DMS114 treated with DMSO at 0.1 percent for 48 hours (cell line): ENCODE data around the gene RUNX1.

ENCODE experiments used
- DNase-seq: peaks from one replicate; lab custom pipeline; 2025; ENCODE audit not compliant: unreplicated experiment; lab: John Stamatoyannopoulos, UW

The RUNX1 gene

GRCh38 chr21:34926803-34927467, 122.2 kb downstream of the RUNX1 start:
- no peak for DNase-seq

DNA sequence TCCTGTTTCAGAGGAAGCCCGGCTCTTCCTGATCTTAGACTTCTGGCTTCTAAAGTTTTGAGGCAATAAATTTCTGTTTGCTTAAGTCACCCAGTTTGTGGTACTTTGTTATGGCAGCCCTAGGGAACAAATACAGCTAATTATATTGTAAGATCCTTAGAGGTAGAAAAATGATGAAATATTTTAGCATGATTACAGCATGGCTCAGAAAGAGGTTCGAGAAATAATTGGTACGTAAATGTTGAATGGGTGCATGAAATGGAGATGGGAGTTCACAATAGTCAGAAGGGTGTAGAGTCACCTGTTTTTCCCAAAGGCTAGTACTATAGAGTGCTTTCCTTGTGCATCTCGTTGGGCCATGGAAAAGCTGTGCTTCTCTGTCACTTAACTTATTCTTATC, 123.5 kb downstream of the RUNX1 start:
- DNase-seq = no peak

DNA sequence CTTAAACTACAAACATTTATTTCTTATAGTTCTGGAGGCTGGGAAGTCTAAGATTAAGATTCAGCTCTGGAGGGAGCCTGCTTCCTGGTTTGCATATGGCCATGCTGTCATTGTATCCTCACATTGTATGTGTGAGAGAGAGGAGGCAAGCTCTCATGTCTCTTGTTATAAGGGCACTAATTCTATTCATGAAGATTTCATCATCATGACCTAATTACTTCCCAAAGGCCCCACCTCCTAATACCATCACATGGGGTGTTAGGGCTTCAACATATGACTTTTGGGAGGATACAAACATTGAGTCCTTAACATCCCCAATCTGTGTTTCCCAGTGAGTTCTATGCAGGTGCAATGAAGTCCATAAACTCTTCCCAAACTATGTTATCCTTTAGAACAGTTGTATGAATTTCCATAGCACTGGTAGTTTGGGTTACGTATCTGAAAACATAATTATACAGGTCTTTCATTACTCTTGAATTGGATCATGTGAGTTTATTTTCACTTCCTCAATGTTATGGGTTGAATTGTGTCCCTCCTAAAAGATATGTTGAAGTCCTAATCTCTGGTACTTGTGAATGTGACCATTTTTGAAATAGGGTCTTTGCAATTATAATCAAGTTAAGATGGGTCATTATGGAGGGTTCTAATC, 124.2 kb downstream of the RUNX1 start:
- DNase-seq = no peak

GRCh38 chr21:34924194-34924593, 124.9 kb downstream of the RUNX1 start:
- no peak for DNase-seq

DNA sequence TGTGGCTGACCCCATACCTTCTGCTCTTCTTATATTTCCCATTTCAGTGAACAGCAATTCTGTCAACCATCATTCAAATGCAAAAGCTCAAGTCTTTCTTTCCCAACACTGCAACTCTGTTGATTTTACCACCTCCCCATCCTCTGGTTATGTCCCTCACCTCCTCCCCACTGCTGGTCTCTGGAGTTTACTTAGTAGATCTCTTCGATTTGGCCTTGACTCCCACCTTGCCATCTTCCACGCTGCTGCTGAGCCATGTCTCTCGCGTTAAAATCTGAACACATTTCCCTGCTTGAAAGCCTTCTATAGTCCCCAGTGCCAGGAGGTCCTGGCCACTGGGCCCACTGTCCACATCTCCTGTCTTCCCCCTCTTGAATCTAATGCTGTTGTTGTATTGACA, 125.5 kb downstream of the RUNX1 start:
- DNase-seq = no peak

GRCh38 chr21:34923202-34923601, 125.9 kb downstream of the RUNX1 start:
- no peak for DNase-seq

- no peak for DNase-seq
Measured at GRCh38 chr21:34922479-34922878, 126.6 kb downstream of the RUNX1 start.

- DNase-seq = no peak
Measured at GRCh38 chr21:34921151-34921550, 128.0 kb downstream of the RUNX1 start.

GRCh38 chr21:34919406-34919805, 129.7 kb downstream of the RUNX1 start:
- no peak for DNase-seq

DNA sequence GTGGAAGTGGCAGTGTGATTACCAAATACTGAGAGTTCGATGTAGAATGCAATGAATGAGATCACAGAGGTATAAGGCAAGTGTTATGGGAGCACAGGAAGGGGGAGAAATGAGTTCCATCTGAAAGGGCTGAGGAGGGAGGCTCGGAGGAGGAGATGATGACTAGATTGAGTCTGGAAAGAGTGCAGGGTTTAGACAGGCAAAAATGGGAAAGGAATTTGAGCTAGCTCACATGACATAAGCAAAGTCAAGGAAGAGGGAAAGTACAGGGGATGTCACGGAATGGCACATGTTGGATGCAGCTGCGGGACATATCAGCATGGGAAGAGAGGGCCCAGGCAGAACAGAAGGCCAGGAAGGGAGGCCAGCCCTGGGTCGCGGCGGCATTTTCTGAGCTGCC, 132.7 kb downstream of the RUNX1 start:
- no peak for DNase-seq

- no peak for DNase-seq
Measured at GRCh38 chr21:34915364-34915841, 133.7 kb downstream of the RUNX1 start.

GRCh38 chr21:34914239-34914638, 134.9 kb downstream of the RUNX1 start:
- no peak for DNase-seq

DNA sequence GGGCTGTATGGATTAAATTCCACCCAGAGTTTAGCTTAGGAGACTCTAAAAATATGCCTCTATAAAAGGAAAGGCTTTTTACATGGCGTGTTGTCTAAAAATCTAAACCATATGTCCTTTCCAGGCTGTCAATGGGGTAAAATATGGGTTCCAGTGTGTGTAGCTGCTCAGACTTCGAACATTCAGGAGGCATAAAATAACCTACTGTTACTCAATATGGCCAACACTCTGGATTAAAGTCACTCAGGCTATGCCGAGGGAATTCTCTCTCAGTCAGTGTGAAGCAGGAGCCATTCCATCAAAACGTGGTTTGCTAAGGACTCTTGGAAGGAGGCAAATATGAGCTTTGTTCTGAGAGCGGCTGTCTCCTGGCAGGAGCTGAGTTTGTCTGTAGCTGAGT, 135.3 kb downstream of the RUNX1 start:
- no peak for DNase-seq

DNA sequence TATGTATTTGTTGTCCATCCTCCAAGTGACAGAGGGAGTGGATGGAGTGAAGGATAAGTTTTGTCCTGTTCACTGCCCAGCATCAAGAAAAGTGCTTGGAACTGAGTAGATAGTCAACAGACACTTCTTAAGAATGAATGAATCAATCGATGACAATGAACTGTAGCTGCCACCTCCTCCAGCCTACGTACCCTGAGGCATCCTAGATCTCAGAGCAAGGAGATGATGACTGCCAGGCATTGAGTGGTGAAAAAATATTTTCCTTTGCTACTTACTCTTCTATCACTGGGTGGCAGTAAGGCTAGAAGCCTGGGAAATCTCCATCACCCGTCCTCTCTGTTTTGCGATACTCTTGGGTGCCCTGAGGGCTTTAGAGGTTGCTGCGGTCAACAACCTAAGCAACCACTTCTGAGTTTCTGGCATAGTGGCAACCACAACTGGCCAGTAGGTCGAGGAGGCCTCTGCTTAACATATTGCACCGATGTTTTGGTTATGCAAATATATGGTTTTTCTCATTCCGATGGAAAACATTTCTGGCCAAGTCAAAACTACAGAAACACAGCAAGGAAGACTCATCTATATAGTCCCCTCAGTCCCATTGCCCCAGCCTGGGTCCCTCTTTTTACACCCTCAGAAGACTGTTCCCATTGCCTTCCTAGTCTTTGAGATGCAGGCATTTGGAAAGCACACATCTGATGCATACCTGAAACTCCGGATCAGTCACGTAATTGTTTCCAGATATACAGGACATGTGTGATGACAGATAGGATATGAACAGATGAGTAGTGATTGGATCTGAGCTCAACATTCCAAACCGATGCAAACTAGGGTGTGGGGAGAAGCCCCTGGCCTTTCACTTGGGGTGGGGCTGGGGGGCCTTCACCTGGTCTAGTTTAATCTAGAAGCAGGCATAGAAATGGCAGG, 136.8 kb downstream of the RUNX1 start:
- no peak for DNase-seq

DNA sequence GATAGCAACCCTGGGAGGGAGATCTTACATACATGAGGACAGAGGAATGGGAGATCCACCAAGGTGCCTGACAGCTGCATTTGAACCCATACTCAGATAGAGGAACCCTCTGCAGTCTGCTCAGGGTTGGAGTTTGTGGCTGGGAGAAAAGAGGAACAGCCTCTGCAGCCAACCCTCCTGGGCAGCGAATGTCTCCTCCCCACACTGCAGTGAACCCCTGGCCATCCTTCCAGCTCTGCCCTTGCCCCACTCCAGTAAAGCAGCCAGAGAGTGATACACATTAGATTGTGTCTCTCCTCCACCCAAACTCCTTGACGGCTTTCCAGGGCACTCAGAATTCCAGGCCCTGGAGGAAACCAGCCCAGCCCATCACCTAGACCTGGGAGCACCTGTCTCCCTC, 137.7 kb downstream of the RUNX1 start:
- DNase-seq = no peak

DNA sequence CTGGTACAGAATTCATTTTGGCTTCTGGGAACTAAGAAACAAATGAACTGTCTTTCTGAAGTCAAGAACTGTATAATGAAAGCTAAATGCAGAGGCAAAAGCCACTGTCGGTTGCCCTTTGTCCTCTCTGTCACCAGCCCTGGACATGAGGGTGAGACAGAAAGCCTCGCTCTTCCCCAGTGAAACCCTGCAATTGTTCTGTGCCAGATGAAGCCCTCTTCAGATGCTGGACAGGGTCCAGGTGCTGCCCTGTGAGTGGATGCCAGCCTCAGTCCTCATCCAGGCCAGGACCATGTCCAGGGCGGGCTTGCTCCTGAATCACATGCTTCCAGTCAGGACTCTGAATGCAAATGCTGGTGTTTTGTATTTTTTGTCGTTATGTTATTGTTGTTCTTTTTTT, 138.7 kb downstream of the RUNX1 start:
- DNase-seq = no peak

- DNase-seq = no peak
Measured at GRCh38 chr21:34909492-34910292, 139.4 kb downstream of the RUNX1 start.

GRCh38 chr21:34908419-34909055, 140.6 kb downstream of the RUNX1 start:
- no peak for DNase-seq

- no peak for DNase-seq
Measured at GRCh38 chr21:34907461-34908418, 141.4 kb downstream of the RUNX1 start.
